NCI-H1092 treated with DMSO at 0.1 percent for 48 hours (cell line): ENCODE results near the gene DDOST.
"Not testable (repeated sequence)": the region's sequence is repeated elsewhere in the genome, so short reads cannot be mapped to it uniquely, and the experiment has no call there.

ENCODE experiments used
- DNase-seq: peaks from one replicate; lab custom pipeline; 2025; lab: John Stamatoyannopoulos, UW

The DDOST gene

GRCh38 chr1:20624709-20625108, 36.5 kb downstream of the DDOST start:
- no peak for DNase-seq

GRCh38 chr1:20621012-20621411, 40.2 kb downstream of the DDOST start:
- DNase-seq: no peak

- DNase-seq: no peak
These were observed 41.2 kb downstream of the DDOST start for GRCh38 chr1:20619999-20620398.

GRCh38 chr1:20618550-20618949, 42.6 kb downstream of the DDOST start:
- no peak for DNase-seq

GRCh38 chr1:20616847-20617487, 44.2 kb downstream of the DDOST start:
- no peak for DNase-seq

GRCh38 chr1:20615946-20616846, 45.0 kb downstream of the DDOST start:
- no peak for DNase-seq

GRCh38 chr1:20614131-20614579, 47.0 kb downstream of the DDOST start:
- DNase-seq: no peak

GRCh38 chr1:20612221-20612746, 48.9 kb downstream of the DDOST start:
- no peak for DNase-seq

GRCh38 chr1:20611652-20612051, 49.5 kb downstream of the DDOST start:
- no peak for DNase-seq

GRCh38 chr1:20610970-20611369, 50.2 kb downstream of the DDOST start:
- no peak for DNase-seq

- DNase-seq: no peak
These were observed 51.6 kb downstream of the DDOST start for GRCh38 chr1:20609541-20609940.

GRCh38 chr1:20606801-20607570, 54.2 kb downstream of the DDOST start:
- DNase-seq: not testable (repeated sequence)

GRCh38 chr1:20604678-20605077, 56.5 kb downstream of the DDOST start:
- no peak for DNase-seq

GRCh38 chr1:20603504-20604464, 57.4 kb downstream of the DDOST start:
- DNase-seq: no peak

GRCh38 chr1:20602851-20603450, 58.2 kb downstream of the DDOST start:
- no peak for DNase-seq
